B cell (primary cell): Measurements from ENCODE around the gene SELENOH. TPM values are rescaled to one million over a fixed set of nuclear protein-coding genes. Genes with fewer than 3 reads are reported as not detected.

ENCODE experiments used
- ATAC-seq: fragments of 200-7000 bp; cut with Tn5 transposase; one replicate; pipeline ENCODE4 v1.10.0; 2021; ENCODE audit warnings: low read depth, mild to moderate bottlenecking, moderate number of reproducible peaks, moderate library complexity
- CTCF ChIA-PET: fragments of 350-600 bp; sonication (Branson Sonifier 250); formaldehyde crosslinking; loops from one replicate; lab custom pipeline; 2021; ENCODE audit warnings: antibody characterized with exemption, inconsistent platforms; lab: Charles Lee
- POLR2A ChIA-PET: fragments of 350-600 bp; sonication (Branson Sonifier 250); formaldehyde crosslinking; loops from one replicate; lab custom pipeline; 2021; ENCODE audit warnings: antibody characterized with exemption; lab: Charles Lee
- DNase-seq: peaks from one replicate; pipeline ENCODE4 v3.0.0; 2013
- H2AFZ ChIP-seq: 2 replicates; pipeline ENCODE4 v1.6.1; 2012; ENCODE audit warnings: mild to moderate bottlenecking, low read depth, low read length; ENCODE audit not compliant: insufficient read depth, poor library complexity, severe bottlenecking
- H3K27ac ChIP-seq, 2 donors: 1 replicate in 1 of 2; 2 replicates in 1 of 2; pipeline ENCODE4 v1.5.1; 2012 to 2013; ENCODE audit warnings: low read length in 2 of 2, mild to moderate bottlenecking in 2 of 2, moderate library complexity in 1 of 2
- H3K27me3 ChIP-seq, 4 experiments: fragments of 200-600 bp in 1 of 4; sonication (generic) in 1 of 4; replicated peaks in 1 of 4; 1 replicate in 2 of 4; 2 replicates in 2 of 4; pipeline versions ENCODE4 v1.6.1 to v1.7.0; 2013 to 2016; ENCODE audit warnings: low read length in 3 of 4, mild to moderate bottlenecking in 2 of 4, mixed read lengths in 1 of 4, moderate library complexity in 1 of 4; ENCODE audit not compliant: insufficient read depth in 4 of 4, control insufficient read depth in 3 of 4; ENCODE audit errors: control extremely low read depth in 1 of 4
- H3K36me3 ChIP-seq, 2 experiments: replicated peaks in 1 of 2; 1 replicate in 1 of 2; 2 replicates in 1 of 2; pipeline versions ENCODE4 v1.6.1 to v1.7.1; 2013; ENCODE audit warnings: low read length in 1 of 2; ENCODE audit not compliant: insufficient read depth in 2 of 2, control insufficient read depth in 1 of 2; ENCODE audit errors: control extremely low read depth in 1 of 2, extremely low read depth in 1 of 2
- H3K4me1 ChIP-seq, 2 donors: fragments of 200-600 bp in 1 of 2; sonication (generic) in 1 of 2; 1 replicate in 1 of 2; 2 replicates in 1 of 2; pipeline versions ENCODE4 v1.5.1 to v1.6.1; 2013 to 2017; ENCODE audit warnings: low read length in 2 of 2; ENCODE audit not compliant: control insufficient read depth in 2 of 2, insufficient read depth in 2 of 2
- H3K4me2 ChIP-seq: replicated peaks from 2 replicates; pipeline ENCODE3; 2012; ENCODE audit warnings: mild to moderate bottlenecking, low read depth, low read length; ENCODE audit not compliant: poor library complexity, severe bottlenecking
- H3K4me3 ChIP-seq, 5 experiments: fragments of 200-600 bp in 1 of 5; sonication (generic) in 1 of 5; 1 replicate in 3 of 5; 2 replicates in 2 of 5; pipeline versions ENCODE4 v1.5.1 to v1.7.0; 2011 to 2016; ENCODE audit warnings: low read length in 4 of 5, mild to moderate bottlenecking in 4 of 5, low read depth in 2 of 5, control low read depth in 1 of 5, moderate library complexity in 1 of 5; ENCODE audit not compliant: insufficient read depth in 1 of 5; ENCODE audit errors: control extremely low read depth in 1 of 5, extremely low read depth in 1 of 5
- H3K79me2 ChIP-seq: fragments of 200-600 bp; sonication (generic); one replicate; pipeline ENCODE4 v1.6.0; 2016; ENCODE audit warnings: low read length; ENCODE audit not compliant: control insufficient read depth, insufficient read depth
- H3K9ac ChIP-seq: fragments of 200-600 bp; sonication (generic); 2 replicates; pipeline ENCODE4 v1.6.1; 2017; ENCODE audit warnings: mild to moderate bottlenecking, low read length, moderate library complexity
- H3K9me3 ChIP-seq, 3 donors: one replicate each; pipeline versions ENCODE4 v1.6.1 to v1.7.1; 2013; ENCODE audit warnings: low read length in 2 of 3; ENCODE audit not compliant: control insufficient read depth in 2 of 3, insufficient read depth in 1 of 3; ENCODE audit errors: control extremely low read depth in 1 of 3
- H4K20me1 ChIP-seq: 2 replicates; pipeline ENCODE4 v1.6.0; 2012; ENCODE audit warnings: mild to moderate bottlenecking, low read length; ENCODE audit not compliant: insufficient read depth, control insufficient read depth, poor library complexity, severe bottlenecking
- H3K27ac Mint-ChIP-seq: one replicate; pipeline ENCODE4 v1.8.0; 2021; ENCODE audit warnings: mixed read lengths
- H3K27me3 Mint-ChIP-seq: one replicate; pipeline ENCODE4 v1.8.0; 2021; ENCODE audit warnings: mixed read lengths
- H3K4me1 Mint-ChIP-seq: one replicate; pipeline ENCODE4 v1.8.0; 2021; ENCODE audit warnings: mixed read lengths
- H3K4me3 Mint-ChIP-seq: one replicate; pipeline ENCODE4 v1.8.0; 2021; ENCODE audit warnings: mixed read lengths
- H3K9me3 Mint-ChIP-seq: one replicate; pipeline ENCODE4 v1.8.0; 2022; ENCODE audit warnings: mixed read lengths; ENCODE audit not compliant: insufficient read depth
- CTCF ChIP-seq: fragments of 200-600 bp; IDR thresholded peaks from one replicate; pipeline ENCODE4 v1.8.0; 2022; ENCODE audit warnings: antibody characterized with exemption, mild to moderate bottlenecking
- EZH2 ChIP-seq: IDR thresholded peaks from 2 replicates; pipeline ENCODE4 v1.6.1; 2012; ENCODE audit warnings: borderline replicate concordance, low read depth, mild to moderate bottlenecking, moderate library complexity, low read length; ENCODE audit not compliant: insufficient read depth, poor library complexity, severe bottlenecking
- WGBS: methylation state at CpG from one replicate; pipeline ENCODE4 v1.1.5; 2013; ENCODE audit warnings: missing lambda C conversion rate; ENCODE audit not compliant: insufficient coverage; 5-methylcytosine and 5-hydroxymethylcytosine counted together
- intact Hi-C: fragments of 100-400 bp; cut with micrococcal nuclease; formaldehyde crosslinking; loops from one replicate; pipeline ENCODE4 v1.10.0; 2022
- polyA plus RNA-seq: library from polyadenylated mRNA; depleted of rRNA; stranded (reverse); fragments of >200 nt; gene quantifications from 2 replicates; pipeline ENCODE4 v1.2.3, GENCODE V29; 2012
- total RNA-seq, 2 donors: library from RNA; stranded (reverse); fragments of 120-200 nt in 1 of 2; gene quantifications; 1 replicate in 1 of 2; 2 replicates in 1 of 2; pipeline versions ENCODE4 v1.2.3 to v1.2.4, GENCODE V29; 2013 to 2022

The SELENOH gene
- total and polyA plus RNA-seq, 2 donors (not counting 1 experiment from before 2014, with no cell fraction given), result 147 to 196 TPM

DNA sequence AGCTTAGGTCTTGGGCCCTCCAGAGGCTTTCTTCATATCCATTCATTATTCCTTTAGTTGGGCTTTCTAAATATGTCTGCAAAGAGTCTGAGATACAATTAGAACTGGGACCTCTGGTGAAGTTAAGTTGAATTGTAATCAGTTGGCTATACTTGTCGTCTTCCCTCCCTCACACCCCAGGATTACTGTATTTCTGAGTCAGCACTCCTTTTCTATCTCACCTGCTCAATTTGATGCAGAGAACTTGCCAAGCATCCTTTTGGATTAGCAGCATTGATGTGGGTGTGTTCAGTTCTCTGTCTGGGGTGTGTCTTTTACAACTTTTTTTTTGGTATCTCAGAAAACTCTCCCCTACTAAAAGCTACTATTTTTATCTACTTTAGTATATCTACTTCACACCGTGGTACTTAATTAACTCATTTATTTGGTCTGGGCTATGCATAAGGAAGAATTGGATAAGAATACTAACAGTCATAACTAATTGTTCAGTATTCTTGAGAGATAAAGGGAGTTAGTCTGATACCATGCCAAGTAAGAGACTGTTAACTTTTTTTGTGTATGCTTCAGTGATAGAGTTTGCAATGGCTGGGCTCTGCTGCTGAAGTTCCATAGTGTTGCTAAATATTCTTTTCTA lies 35.4 kb downstream of the SELENOH start:
- H3K27ac Mint-ChIP-seq, result no peak overlapping the region
- Histone ChIP-seq H3K79me2 (peaks cover 81% of the 10 kb centered on the region), H4K20me1 (no peaks in the 10 kb centered on the region), H3K9me3 (no peaks in the 10 kb centered on the region), H3K4me1 (peaks cover 11 to 21% of the 10 kb centered on the region in 2 donors), H3K9ac (no peak overlapping the region), H2AFZ (no peak overlapping the region), H3K4me2 (no peak overlapping the region), H3K36me3 (no peaks in the 10 kb centered on the region), H3K4me3 (no peak overlapping the region), H3K27ac (no peak overlapping the region), H3K27me3 (no peaks in the 10 kb centered on the region)
- intact Hi-C loops, result no loop called here
- DNase-seq, result no peak
- ChIA-PET CTCF (interaction anchor here (1.1 to 6.5 kb wide), 4 partner anchors 8 to 23 kb away, joined by 4 to 37 read pairs (median 6); no protein-coding TSS in a partner anchor), POLR2A (no interaction called here)
- TF ChIP-seq CTCF (no peak), EZH2 (no peak)
- no peaks in the 10 kb centered on the region for H3K9me3 Mint-ChIP-seq
- no CpG with 5 or more reads among the region's 2 CpGs for WGBS
- ATAC-seq, result no peak
- peaks cover 37% of the 10 kb centered on the region for H3K4me1 Mint-ChIP-seq
- H3K4me3 Mint-ChIP-seq, result no peak overlapping the region
- H3K27me3 Mint-ChIP-seq, result no peaks in the 10 kb centered on the region

GRCh38 chr11:57777969-57778317 lies 36.7 kb downstream of the SELENOH start:
- intact Hi-C loops, result no loop called here
- ChIA-PET POLR2A (interaction anchor here (0.7 kb wide), 1 partner anchor 31 kb away, joined by 3 read pairs; no protein-coding TSS in a partner anchor), CTCF (interaction anchor here (0.6 to 6.5 kb wide), 4 partner anchors 12 to 94 kb away, joined by 3 to 37 read pairs (median 6); partner anchors contain the start of gene BTBD18)
- Histone ChIP-seq H3K27me3 (no peaks in the 10 kb centered on the region), H4K20me1 (no peaks in the 10 kb centered on the region), H3K4me3 (no peak overlapping the region), H3K9ac (no peak overlapping the region), H3K36me3 (no peaks in the 10 kb centered on the region), H3K79me2 (peaks cover 83% of the 10 kb centered on the region), H3K4me2 (no peak overlapping the region), H3K9me3 (no peaks in the 10 kb centered on the region), H3K4me1 (peaks cover 14 to 22% of the 10 kb centered on the region in 2 donors), H2AFZ (no peak overlapping the region), H3K27ac (no peak overlapping the region)
- Mint-ChIP-seq H3K4me1 (peaks cover 44% of the 10 kb centered on the region), H3K27ac (no peak overlapping the region), H3K4me3 (no peak overlapping the region), H3K9me3 (no peaks in the 10 kb centered on the region), H3K27me3 (no peaks in the 10 kb centered on the region)
- DNase-seq (no peak), ATAC-seq (no peak)
- no peak for TF ChIP-seq EZH2
- TF ChIP-seq CTCF, result no peak
- 100% methylated on average over 3 of the region's 3 CpGs for WGBS
